Dendritic cell treated with granulocyte-macrophage colony-stimulating factor and Interleukin-4, amounts not matched to agents 40 ng/mL and 50 ng/mL, for 4 days (primary cell): ENCODE results near the gene IRX3.

ENCODE experiments used
- H3K27ac Mint-ChIP-seq: one replicate; pipeline ENCODE4 v1.8.0; 2022; ENCODE audit warnings: mild to moderate bottlenecking, mixed read lengths
- H3K27me3 Mint-ChIP-seq: one replicate; pipeline ENCODE4 v1.8.0; 2022; ENCODE audit warnings: mild to moderate bottlenecking, mixed read lengths
- H3K36me3 Mint-ChIP-seq: one replicate; pipeline ENCODE4 v1.8.0; 2022; ENCODE audit warnings: low read depth, mixed read lengths
- H3K4me1 Mint-ChIP-seq: one replicate; pipeline ENCODE4 v1.8.0; 2022; ENCODE audit warnings: low read depth, mixed read lengths
- H3K4me3 Mint-ChIP-seq: one replicate; pipeline ENCODE4 v1.8.0; 2022; ENCODE audit warnings: mild to moderate bottlenecking, moderate library complexity, mixed read lengths
- H3K9me3 Mint-ChIP-seq: one replicate; pipeline ENCODE4 v1.8.0; 2022; ENCODE audit warnings: mixed read lengths
- intact Hi-C: fragments of 100-400 bp; cut with micrococcal nuclease; formaldehyde crosslinking; loops from one replicate; pipeline ENCODE4 v1.15.0; 2022

IRX3 gene

DNA sequence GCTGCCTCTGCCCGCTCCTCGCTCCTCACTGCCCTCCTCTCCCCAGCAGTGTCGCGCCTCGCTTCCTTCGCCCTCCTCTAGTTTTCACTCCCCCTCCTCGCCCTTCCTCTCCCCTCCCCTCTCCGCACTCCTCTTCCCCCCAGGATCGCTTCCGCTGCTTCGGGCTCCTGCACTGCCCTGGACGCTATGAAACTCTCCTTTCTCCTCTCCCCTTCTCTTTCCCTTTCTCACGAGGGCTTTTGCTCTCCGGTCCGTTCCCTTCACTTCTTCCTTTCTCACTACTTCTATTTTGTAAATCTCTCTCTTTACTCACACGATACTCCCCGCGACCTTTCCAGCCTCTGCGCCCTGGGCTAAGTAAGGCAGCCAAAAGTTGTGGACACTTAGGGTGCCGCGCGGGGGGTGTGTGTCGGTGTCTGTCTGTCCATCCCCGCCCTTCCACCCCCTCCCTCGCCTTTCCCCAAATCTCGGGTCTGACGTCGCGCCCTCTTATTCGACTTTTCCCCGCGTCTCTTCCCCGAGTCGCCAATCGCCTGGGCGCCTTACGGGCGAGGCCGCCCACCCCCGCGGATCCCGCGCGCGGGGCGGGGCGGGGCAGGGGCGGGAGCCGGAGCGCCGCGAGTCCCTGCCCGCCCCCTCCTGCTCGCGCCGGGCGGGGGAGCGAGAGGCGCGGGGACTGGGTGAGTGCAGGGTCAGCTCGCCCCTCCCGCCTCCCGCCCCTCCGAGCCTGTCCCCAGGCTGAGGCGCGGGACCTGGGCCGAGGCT lies at the start of gene IRX3:
IRX3 (minus strand) TSS at position 422 of the 765 bp plus-strand sequence. CDS start 737 bp downstream, outside the sequence.
- Mint-ChIP-seq H3K27me3 (peaks cover 88% of the 10 kb centered on the region), H3K36me3 (no peaks in the 10 kb centered on the region), H3K9me3 (no peaks in the 10 kb centered on the region), H3K4me1 (peaks cover 41% of the 10 kb centered on the region), H3K27ac (no peak within 1 kb of the TSS), H3K4me3 (peak within 1 kb of the TSS; percentile 62)
- intact Hi-C loops = loop anchor here (10.0 kb wide), 1 partner anchor 648 kb away; the partner anchor contains the start of gene IRX5

DNA sequence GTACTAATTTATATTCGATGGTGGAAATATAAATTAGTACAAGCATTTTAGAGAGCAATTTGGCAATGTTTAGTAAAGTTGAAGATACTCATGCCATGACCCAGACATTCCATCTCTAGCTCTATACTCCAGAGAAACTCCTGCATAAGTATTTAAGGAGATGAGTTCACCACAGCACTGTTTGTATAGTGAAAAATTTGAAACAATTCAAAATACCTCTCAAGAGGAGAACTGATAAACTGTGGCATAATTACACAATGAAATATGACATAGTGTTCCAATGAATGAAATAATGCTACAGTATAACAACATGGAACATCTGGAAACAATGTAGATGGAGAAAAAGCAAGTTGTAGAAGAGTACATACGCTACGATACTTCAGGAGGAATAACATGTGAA lies 48.6 kb upstream of the IRX3 start:
- H3K9me3 Mint-ChIP-seq = no peaks in the 10 kb centered on the region
- H3K4me3 Mint-ChIP-seq = no peak overlapping the region
- no peaks in the 10 kb centered on the region for H3K36me3 Mint-ChIP-seq
- peaks cover 18% of the 10 kb centered on the region for H3K27me3 Mint-ChIP-seq
- no peaks in the 10 kb centered on the region for H3K4me1 Mint-ChIP-seq
- intact Hi-C loops = no loop called here
- H3K27ac Mint-ChIP-seq = no peak overlapping the region

- Mint-ChIP-seq H3K27ac (no peak overlapping the region), H3K9me3 (no peaks in the 10 kb centered on the region), H3K4me1 (no peaks in the 10 kb centered on the region), H3K27me3 (peaks cover 21% of the 10 kb centered on the region), H3K4me3 (no peak overlapping the region), H3K36me3 (no peaks in the 10 kb centered on the region)
- intact Hi-C loops = no loop called here
Measured at GRCh38 chr16:54334208-54334607, 47.6 kb upstream of the IRX3 start.

DNA sequence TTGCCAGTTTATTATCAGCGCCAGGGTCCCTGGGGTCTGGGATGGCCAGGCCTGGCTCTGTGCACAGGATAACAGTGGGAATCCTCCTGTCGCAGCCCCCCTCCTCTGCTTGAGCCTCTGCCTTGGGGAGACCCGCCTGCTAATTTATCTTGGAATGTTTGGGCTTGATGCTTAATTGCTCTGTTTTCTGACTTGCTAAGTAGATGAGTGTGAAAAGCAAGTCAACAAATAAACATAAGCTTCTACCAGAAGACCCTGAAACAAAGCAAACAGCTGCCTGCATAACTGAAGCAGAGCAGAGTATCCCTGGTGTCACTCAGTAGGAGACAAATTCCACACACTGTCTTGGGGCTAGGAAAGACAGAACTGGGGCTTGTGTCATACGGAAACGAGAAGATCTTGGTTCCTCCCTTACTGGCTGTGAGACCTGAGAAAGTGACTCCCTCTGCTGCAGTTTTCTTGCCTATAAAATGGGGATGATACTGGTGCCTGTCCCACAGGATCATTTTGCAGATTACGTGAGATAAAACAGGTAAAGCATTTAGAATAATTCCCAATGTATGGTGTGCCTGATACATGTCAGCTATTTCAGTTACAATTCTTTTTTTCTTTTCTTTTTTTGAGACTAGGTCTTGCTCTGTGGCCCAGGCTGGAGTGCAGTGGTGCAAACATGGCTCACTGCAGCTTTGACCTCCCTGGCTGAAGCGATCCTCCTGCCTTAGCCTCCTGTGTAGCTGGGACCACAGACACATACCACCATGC lies 44.8 kb upstream of the IRX3 start:
- Mint-ChIP-seq H3K27me3 (peaks cover 19% of the 10 kb centered on the region), H3K36me3 (no peaks in the 10 kb centered on the region), H3K4me1 (no peaks in the 10 kb centered on the region), H3K27ac (no peak overlapping the region), H3K9me3 (no peaks in the 10 kb centered on the region), H3K4me3 (no peak overlapping the region)
- intact Hi-C loops = no loop called here

DNA sequence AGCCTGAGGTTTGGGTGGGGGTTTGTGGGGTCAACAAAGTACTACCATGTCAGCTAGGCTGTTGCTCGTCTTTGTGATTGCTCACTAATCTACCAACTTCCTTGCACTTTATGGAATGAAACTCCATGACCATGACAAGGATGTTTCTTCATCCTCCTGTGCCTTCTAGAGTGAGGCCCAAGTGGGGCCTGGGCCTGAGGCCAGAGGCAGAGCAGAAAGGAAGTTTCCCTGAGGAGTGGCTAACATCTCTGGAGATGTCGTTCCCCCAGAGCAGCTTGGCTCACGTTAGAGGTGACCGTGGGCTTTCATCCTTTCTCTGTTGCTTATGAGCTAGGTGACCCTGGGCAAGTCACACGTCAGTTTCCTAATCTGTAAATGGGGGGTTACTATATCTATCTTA lies 41.0 kb upstream of the IRX3 start:
- H3K4me1 Mint-ChIP-seq = no peaks in the 10 kb centered on the region
- no peak overlapping the region for H3K27ac Mint-ChIP-seq
- H3K36me3 Mint-ChIP-seq = no peaks in the 10 kb centered on the region
- intact Hi-C loops = no loop called here
- H3K9me3 Mint-ChIP-seq = no peaks in the 10 kb centered on the region
- no peak overlapping the region for H3K4me3 Mint-ChIP-seq
- H3K27me3 Mint-ChIP-seq = peaks cover 15% of the 10 kb centered on the region

DNA sequence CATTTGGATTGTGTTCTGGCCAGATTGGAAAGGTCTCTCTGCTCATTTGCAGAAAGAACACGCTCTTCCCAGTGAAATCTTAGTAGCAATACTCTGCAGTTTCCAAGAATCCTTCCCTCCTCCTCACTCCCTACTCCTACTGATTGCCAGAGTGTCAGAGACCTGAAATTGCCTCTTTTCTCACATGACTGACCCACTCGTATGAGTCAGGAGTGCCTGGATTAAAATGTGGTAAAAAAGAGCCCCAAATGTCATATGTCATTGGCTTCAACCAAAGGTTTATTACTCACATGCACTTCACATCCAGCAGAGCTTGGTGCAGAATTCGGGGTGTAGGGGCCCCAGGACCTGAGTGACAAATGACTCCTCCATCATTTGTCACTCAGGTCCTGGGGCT lies 39.7 kb upstream of the IRX3 start:
- H3K4me3 Mint-ChIP-seq = no peak overlapping the region
- H3K4me1 Mint-ChIP-seq = no peaks in the 10 kb centered on the region
- H3K9me3 Mint-ChIP-seq = no peaks in the 10 kb centered on the region

DNA sequence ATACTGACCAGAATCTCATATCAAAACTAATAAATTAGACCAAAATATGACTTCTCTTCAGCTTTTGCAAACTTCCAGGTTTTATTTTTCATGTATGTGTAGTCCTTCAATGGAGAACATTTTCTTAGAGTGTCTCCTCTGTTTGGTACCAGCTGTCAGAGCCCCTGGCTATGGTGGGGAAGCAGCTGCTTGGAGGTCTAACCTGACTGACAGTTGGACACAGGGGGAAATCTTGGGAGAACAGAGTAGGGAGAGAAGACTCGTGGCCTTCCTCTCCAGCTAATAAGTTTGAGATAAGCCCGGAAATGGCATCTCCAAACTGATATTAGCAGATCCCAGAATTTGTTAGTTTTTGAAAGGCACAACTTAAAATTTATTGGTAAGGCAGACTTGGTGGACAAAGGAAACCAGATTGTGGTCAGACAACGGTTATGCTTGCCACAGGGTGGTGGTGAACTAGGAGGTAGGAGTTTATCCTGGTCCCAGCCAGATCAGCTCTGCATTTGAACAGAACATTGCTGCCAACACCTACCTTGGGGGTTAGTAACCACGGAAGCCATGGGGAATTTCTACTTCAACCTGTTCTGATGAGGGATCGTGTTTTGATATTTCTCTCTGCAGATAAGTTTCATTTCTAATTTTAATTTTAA lies 39.2 kb upstream of the IRX3 start:
- intact Hi-C loops = no loop called here
- Mint-ChIP-seq H3K27ac (no peak overlapping the region), H3K4me3 (no peak overlapping the region), H3K36me3 (no peaks in the 10 kb centered on the region), H3K27me3 (peaks cover 11% of the 10 kb centered on the region), H3K9me3 (no peaks in the 10 kb centered on the region), H3K4me1 (no peaks in the 10 kb centered on the region)

More for the DNA sequence above, 39.7 kb upstream of the IRX3 start:
- no peaks in the 10 kb centered on the region for H3K36me3 Mint-ChIP-seq
- H3K27me3 Mint-ChIP-seq = peaks cover 13% of the 10 kb centered on the region
- intact Hi-C loops = no loop called here
- H3K27ac Mint-ChIP-seq = no peak overlapping the region

GRCh38 chr16:54324716-54325115 lies 38.1 kb upstream of the IRX3 start:
- H3K27ac Mint-ChIP-seq = no peak overlapping the region
- peaks cover 10% of the 10 kb centered on the region for H3K27me3 Mint-ChIP-seq
- no peaks in the 10 kb centered on the region for H3K9me3 Mint-ChIP-seq
- H3K36me3 Mint-ChIP-seq = no peaks in the 10 kb centered on the region
- H3K4me3 Mint-ChIP-seq = no peak overlapping the region
- H3K4me1 Mint-ChIP-seq = no peaks in the 10 kb centered on the region
- intact Hi-C loops = no loop called here

- Mint-ChIP-seq H3K36me3 (no peaks in the 10 kb centered on the region), H3K27ac (no peak overlapping the region), H3K4me3 (no peak overlapping the region), H3K9me3 (no peaks in the 10 kb centered on the region), H3K4me1 (no peaks in the 10 kb centered on the region), H3K27me3 (peaks cover 3% of the 10 kb centered on the region)
- intact Hi-C loops = no loop called here
Measured at GRCh38 chr16:54320697-54321340, 34.2 kb upstream of the IRX3 start.

DNA sequence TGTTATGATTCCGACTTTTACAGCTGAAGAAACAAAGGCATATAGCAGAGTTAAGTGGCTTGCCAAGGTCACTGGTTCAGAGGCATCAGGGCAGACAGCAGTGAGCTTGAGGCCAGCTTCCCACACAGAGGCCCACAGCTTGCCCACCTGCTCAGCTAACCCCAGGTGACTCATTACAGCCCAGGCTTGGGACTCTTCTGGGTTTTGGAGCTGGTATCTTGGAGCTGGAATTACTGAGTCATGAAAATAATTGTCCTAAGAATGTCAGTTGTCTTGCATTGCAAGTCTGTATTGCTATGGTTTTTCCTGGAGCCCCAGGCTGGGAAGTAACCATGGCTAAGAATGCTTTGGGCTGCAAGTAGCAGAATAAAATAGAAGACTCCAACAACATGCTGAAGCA lies 32.4 kb upstream of the IRX3 start:
- Mint-ChIP-seq H3K36me3 (no peaks in the 10 kb centered on the region), H3K9me3 (no peaks in the 10 kb centered on the region), H3K27me3 (no peaks in the 10 kb centered on the region), H3K27ac (no peak overlapping the region), H3K4me1 (no peaks in the 10 kb centered on the region), H3K4me3 (no peak overlapping the region)
- intact Hi-C loops = no loop called here

DNA sequence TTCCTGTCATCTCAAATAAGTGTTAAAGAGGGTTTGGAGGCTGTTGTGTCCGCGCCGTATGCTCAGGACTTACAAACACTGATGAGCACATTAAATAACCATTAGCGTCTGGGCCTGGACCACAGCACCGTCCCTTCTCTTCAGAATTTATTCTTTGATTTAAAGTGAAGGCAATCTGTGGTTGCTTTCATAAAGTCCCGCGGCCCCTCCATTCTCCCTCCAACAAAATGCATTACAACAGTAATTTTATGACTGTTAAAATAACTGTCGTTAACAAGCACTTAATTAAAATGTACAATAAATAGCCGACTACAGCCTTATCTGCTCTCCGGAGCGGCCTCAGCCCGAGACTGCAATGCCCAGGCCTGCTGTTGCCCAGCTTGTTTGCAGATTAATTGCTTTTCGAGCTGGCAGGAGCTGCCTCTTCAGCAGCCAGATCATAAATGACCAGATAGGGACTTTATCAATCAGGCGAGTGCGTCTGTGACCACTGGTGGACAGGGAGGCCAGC lies 30.6 kb upstream of the IRX3 start:
- H3K27ac Mint-ChIP-seq = no peak overlapping the region
- H3K27me3 Mint-ChIP-seq = no peaks in the 10 kb centered on the region
- no peaks in the 10 kb centered on the region for H3K36me3 Mint-ChIP-seq
- intact Hi-C loops = no loop called here
- H3K9me3 Mint-ChIP-seq = no peaks in the 10 kb centered on the region
- H3K4me3 Mint-ChIP-seq = no peak overlapping the region
- H3K4me1 Mint-ChIP-seq = no peaks in the 10 kb centered on the region

DNA sequence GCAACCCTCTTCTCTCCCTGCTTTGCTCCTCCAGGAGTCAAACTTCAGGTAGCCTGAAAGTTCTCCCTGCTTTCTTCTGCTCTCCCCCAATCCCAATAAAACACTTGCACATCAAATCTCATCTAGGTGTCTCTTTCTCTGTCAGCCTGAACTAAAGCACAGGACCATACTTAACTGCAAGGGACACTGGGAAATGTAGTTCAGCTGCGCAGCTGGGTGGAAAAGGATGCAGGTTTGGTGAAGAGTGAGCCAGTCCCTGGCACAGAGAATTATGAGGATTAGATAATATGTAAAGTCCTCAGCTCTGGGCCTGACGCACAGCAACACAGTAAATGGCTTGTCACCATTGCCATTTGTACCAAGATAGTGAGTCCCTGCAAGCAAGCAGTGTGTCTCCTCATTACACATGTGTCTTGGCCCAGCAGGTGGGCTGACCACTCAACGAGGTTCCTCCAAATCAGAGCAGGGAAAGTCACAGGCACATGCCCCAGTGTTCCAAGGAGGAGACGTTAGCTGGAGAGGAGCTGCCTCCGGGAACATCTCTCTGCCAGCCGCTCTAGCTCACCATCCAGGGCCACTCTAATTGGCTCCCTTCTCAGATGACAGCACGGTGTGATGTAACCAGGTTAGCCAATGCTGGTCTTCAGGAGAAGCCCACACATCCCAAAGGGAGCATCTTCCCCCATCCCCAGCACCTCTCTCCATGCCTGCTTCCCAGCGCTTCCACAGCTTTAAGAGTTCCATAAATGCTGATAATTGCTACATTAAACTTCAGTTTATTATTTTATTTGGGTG lies 29.7 kb upstream of the IRX3 start:
- no peak overlapping the region for H3K4me3 Mint-ChIP-seq
- H3K27ac Mint-ChIP-seq = no peak overlapping the region
- no peaks in the 10 kb centered on the region for H3K9me3 Mint-ChIP-seq
- no peaks in the 10 kb centered on the region for H3K4me1 Mint-ChIP-seq
- peaks cover 3% of the 10 kb centered on the region for H3K27me3 Mint-ChIP-seq
- no peaks in the 10 kb centered on the region for H3K36me3 Mint-ChIP-seq
- intact Hi-C loops = no loop called here

DNA sequence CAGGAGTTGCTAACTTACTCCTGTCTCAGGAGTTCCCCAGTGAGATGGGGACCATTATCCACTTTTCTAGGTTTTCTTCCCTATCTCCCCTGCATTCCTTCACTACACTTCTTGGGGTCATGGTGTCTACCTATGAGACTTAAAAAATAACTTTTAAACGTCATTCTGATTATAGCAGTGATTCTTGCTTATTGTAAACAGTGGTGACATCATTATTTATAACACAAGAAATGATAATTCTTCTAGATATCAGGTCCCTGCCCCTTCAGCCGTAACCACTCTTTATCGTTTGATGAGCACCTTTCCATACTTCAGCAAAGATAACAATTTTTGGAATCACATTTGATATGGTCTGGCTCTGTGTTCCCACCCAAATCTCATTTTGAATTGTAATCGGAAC lies 27.2 kb upstream of the IRX3 start:
- Mint-ChIP-seq H3K36me3 (no peaks in the 10 kb centered on the region), H3K27ac (no peak overlapping the region), H3K9me3 (no peaks in the 10 kb centered on the region), H3K4me3 (no peak overlapping the region), H3K4me1 (peaks cover 5% of the 10 kb centered on the region), H3K27me3 (peaks cover 9% of the 10 kb centered on the region)
- intact Hi-C loops = no loop called here
